Central memory CD8-positive, alpha-beta T cell (primary cell): ENCODE results near the gene ANGPTL4.
"Not testable (repeated sequence)": the region's sequence is repeated elsewhere in the genome, so short reads cannot be mapped to it uniquely, and the experiment has no call there.

Experiments
- ATAC-seq: fragments of 150-1000 bp; cut with Tn5 transposase; replicated peaks from 2 replicates; pipeline ENCODE4 v1.10.0; 2022; ENCODE audit warnings: mild to moderate bottlenecking, moderate FRiP score, moderate number of reproducible peaks; ENCODE audit not compliant: poor library complexity, severe bottlenecking; ENCODE audit errors: extremely low read depth
- DNase-seq, 2 donors: peaks; one replicate each; pipeline ENCODE4 v3.0.0; 2021; ENCODE audit warnings: low spot score in 2 of 2
- H3K27ac Mint-ChIP-seq: one replicate; pipeline ENCODE4 v1.8.0; 2022; ENCODE audit warnings: low read depth, mild to moderate bottlenecking, moderate library complexity, mixed read lengths
- H3K27me3 Mint-ChIP-seq: one replicate; pipeline ENCODE4 v1.8.0; 2022; ENCODE audit warnings: mixed read lengths
- H3K36me3 Mint-ChIP-seq: one replicate; pipeline ENCODE4 v1.8.0; 2022; ENCODE audit warnings: mild to moderate bottlenecking, moderate library complexity, mixed read lengths; ENCODE audit not compliant: insufficient read depth
- H3K4me1 Mint-ChIP-seq: one replicate; pipeline ENCODE4 v1.8.0; 2022; ENCODE audit warnings: mixed read lengths
- H3K4me3 Mint-ChIP-seq: one replicate; pipeline ENCODE4 v1.8.0; 2022; ENCODE audit warnings: mild to moderate bottlenecking, moderate library complexity, mixed read lengths
- H3K9me3 Mint-ChIP-seq: one replicate; pipeline ENCODE4 v1.8.0; 2022; ENCODE audit warnings: mixed read lengths

ANGPTL4 gene, protein sequence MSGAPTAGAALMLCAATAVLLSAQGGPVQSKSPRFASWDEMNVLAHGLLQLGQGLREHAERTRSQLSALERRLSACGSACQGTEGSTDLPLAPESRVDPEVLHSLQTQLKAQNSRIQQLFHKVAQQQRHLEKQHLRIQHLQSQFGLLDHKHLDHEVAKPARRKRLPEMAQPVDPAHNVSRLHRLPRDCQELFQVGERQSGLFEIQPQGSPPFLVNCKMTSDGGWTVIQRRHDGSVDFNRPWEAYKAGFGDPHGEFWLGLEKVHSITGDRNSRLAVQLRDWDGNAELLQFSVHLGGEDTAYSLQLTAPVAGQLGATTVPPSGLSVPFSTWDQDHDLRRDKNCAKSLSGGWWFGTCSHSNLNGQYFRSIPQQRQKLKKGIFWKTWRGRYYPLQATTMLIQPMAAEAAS

GRCh38 chr19:8363803-8364771 lies at the start of gene ANGPTL4:
TSS of gene ANGPTL4 (plus strand) at chr19:8364155. CDS start at chr19:8364322, 167 bp downstream.
- ATAC-seq = peak; percentile 57
- peaks cover 2% of the 10 kb centered on the region for H3K36me3 Mint-ChIP-seq
- DNase-seq = no peak
- peaks cover 69% of the 10 kb centered on the region for H3K27me3 Mint-ChIP-seq
- H3K4me3 Mint-ChIP-seq = peak within 1 kb of the TSS; percentile 72
- no peak within 1 kb of the TSS for H3K27ac Mint-ChIP-seq
- H3K9me3 Mint-ChIP-seq = no peaks in the 10 kb centered on the region
- H3K4me1 Mint-ChIP-seq = peaks cover 16% of the 10 kb centered on the region

DNA sequence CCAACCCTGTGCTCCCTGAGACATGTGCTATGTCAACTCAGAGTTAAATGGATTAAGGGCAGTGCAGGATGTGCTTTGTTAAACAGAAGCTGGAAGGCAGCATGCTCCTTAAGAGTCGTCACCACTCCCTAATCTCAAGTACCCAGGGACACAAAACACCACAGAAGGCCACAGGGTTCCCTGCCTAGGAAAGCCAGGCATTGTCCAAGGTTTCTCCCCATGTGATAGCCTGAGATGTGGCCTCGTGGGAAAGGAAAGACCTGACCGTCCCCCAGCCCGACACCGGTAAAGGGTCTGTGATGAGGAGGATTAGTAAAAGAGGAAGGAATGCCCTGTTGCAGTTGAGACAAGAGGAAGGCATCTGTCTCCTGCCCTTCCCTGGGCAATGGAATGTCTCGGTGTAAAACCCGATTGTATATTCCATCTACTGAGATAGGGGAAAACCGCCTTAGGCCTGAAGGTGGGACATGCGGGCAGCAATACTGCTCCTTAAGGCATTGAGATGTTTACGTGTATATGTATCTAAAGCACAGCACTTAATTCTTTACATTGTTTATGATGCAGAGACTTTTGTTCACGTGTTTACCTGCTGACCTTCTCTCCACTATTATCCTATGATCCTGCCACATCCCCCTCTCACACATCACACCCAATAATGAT lies 48.8 kb upstream of the ANGPTL4 start:
- H3K36me3 Mint-ChIP-seq = peaks cover 27% of the 10 kb centered on the region
- not testable (repeated sequence) for ATAC-seq, DNase-seq, H3K27me3 Mint-ChIP-seq, H3K4me3 Mint-ChIP-seq, H3K4me1 Mint-ChIP-seq, H3K9me3 Mint-ChIP-seq
- H3K27ac Mint-ChIP-seq = peak overlapping the region; percentile 61

DNA sequence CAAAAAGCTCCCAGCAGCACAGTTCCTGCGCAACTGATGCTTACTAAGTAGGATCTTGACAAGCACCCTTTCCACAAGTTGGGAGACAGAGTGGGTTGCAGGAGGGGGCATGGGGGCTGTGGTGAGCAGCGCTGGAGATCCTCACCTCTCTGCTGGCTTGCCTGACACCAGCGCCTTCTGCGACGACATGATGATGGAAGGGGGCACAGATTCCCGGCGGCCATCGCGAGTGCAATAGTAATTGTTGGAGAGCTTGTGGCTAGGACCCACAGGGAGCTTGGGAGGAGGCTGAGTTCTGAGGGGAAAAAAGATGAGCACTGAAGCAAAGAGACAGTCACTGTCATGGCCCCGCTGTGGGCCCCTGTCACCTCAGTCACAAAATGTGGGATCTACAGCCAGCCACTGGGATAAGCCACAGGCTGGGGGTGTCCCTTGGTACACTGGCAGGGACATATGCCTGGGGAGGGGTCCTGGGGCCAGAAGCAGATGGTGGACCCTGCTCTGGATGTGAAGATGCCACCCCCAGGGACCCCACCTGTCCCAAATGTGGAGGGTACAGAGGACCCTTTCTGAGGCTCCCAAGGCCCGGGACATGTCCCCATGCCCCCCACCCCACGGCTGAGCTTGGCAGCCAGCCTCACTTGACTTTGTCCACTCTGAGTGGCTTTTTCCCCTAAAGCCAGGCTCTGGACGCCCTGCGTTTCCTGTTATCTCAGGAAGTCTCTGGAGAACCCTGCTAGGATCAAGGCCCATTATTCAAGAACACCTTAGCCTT lies 47.4 kb upstream of the ANGPTL4 start:
- Mint-ChIP-seq H3K36me3 (peaks cover 36% of the 10 kb centered on the region), H3K4me1 (peaks cover 16% of the 10 kb centered on the region)

DNA sequence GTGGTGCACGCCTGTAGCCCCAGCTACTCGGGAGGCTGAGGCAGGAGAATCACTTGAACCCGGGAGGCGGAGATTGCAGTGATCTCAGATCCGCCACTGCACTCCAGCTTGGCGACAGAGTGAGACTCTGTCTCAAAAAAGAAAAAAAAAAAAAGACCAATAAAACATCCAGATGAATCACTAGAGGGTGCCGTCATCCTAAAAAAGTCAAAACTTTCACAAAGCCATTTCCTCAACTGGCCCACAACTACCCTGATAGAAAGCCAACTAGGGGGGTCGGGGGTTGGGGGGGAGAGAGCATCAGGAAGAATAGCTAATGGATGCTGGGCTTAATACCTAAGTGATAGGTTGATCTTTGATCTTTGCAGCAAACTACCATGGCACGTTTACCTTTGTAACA lies 45.1 kb upstream of the ANGPTL4 start:
- peaks cover 42% of the 10 kb centered on the region for H3K36me3 Mint-ChIP-seq
- H3K9me3 Mint-ChIP-seq, ATAC-seq, H3K4me3 Mint-ChIP-seq, DNase-seq, H3K27ac Mint-ChIP-seq, H3K27me3 Mint-ChIP-seq: not testable (repeated sequence)
- H3K4me1 Mint-ChIP-seq = peaks cover 37% of the 10 kb centered on the region

More for the DNA sequence above, 47.4 kb upstream of the ANGPTL4 start:
- DNase-seq = no peak
- Mint-ChIP-seq H3K4me3 (no peak overlapping the region), H3K27me3 (no peaks in the 10 kb centered on the region), H3K9me3 (no peaks in the 10 kb centered on the region), H3K27ac (no peak overlapping the region)
- no peak for ATAC-seq

- Mint-ChIP-seq H3K9me3 (no peaks in the 10 kb centered on the region), H3K27me3 (no peaks in the 10 kb centered on the region), H3K4me1 (peaks cover 37% of the 10 kb centered on the region), H3K36me3 (peaks cover 38% of the 10 kb centered on the region), H3K27ac (peak overlapping the region; percentile 100), H3K4me3 (peak overlapping the region; percentile 99)
- DNase-seq (no peak), ATAC-seq (no peak)
These were observed 44.0 kb upstream of the ANGPTL4 start for GRCh38 chr19:8319807-8320520.

DNA sequence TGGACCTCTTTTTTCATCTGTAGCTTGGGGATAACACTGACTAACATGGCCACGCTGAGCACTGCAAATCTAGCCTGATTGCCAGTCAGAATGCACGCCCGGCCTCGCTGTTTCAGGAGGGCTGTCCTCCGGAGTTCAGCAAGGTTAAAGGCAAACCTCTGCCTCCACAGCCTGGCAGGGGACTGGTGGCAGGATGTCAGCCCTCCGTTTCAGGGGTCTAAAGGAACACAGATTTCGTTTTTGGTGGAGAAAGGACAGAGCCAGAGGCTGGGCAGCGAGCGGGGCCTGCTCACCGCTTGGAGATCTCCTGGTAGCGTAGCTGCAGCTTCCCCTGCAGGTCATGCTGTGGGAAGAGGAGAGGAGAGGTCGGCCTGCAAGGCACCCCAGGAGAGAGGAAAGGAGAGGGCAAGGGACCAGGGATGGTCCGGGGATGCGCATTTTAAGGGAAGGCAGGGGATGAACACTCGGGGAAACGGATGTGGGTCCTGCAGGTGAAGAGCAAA lies 43.3 kb upstream of the ANGPTL4 start:
- no peaks in the 10 kb centered on the region for H3K27me3 Mint-ChIP-seq
- H3K4me1 Mint-ChIP-seq = peaks cover 37% of the 10 kb centered on the region
- no peaks in the 10 kb centered on the region for H3K9me3 Mint-ChIP-seq
- H3K4me3 Mint-ChIP-seq = peak overlapping the region; percentile 99
- DNase-seq (peak in 1 of 2 donors; percentile 19), ATAC-seq (peak; percentile 4)
- peaks cover 34% of the 10 kb centered on the region for H3K36me3 Mint-ChIP-seq
- H3K27ac Mint-ChIP-seq = peak overlapping the region; percentile 100

- H3K36me3 Mint-ChIP-seq = peaks cover 31% of the 10 kb centered on the region
- H3K27ac Mint-ChIP-seq = peak within 1 kb of the TSS; percentile 100
- peak within 1 kb of the TSS; percentile 99 for H3K4me3 Mint-ChIP-seq
- peak; percentile 95 for ATAC-seq
- peak; percentile 97 for DNase-seq
- peaks cover 37% of the 10 kb centered on the region for H3K4me1 Mint-ChIP-seq
- H3K9me3 Mint-ChIP-seq = no peaks in the 10 kb centered on the region
- no peaks in the 10 kb centered on the region for H3K27me3 Mint-ChIP-seq
These were observed 42.6 kb upstream of the ANGPTL4 start, which contains the start of the genes NDUFA7 and RPS28 for GRCh38 chr19:8321067-8321985. TSS of gene NDUFA7 (minus strand) at chr19:8321375. CDS start at chr19:8321358, 17 bp downstream. TSS of gene RPS28 (plus strand) at chr19:8321496. CDS start at chr19:8321531, 35 bp downstream.

- peak; percentile 18 for ATAC-seq
- Mint-ChIP-seq H3K4me3 (peak overlapping the region; percentile 99), H3K27ac (peak overlapping the region; percentile 100), H3K9me3 (no peaks in the 10 kb centered on the region), H3K36me3 (peaks cover 31% of the 10 kb centered on the region), H3K27me3 (no peaks in the 10 kb centered on the region), H3K4me1 (peaks cover 37% of the 10 kb centered on the region)
- DNase-seq = no peak
These were observed 41.8 kb upstream of the ANGPTL4 start for GRCh38 chr19:8321986-8322637.

DNA sequence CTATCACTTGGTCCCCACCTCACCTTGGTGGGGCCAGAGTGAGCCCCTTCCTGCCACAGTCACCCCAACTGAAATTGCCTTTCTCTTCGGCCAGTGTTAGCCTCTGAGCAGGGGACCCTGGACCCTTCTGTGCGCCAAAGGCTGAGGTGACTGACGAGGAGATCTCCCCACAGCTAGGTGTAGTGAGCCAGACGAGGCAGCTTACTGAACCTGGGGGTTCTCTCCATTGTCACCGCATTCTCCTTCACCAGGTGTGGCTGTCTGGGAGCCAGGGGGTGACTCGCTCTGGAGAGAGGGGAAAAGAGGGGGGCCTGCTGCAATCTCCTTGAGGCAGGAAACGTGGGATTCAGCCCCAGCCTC lies 41.3 kb upstream of the ANGPTL4 start:
- no peak overlapping the region for H3K27ac Mint-ChIP-seq
- peak overlapping the region; percentile 99 for H3K4me3 Mint-ChIP-seq
- H3K36me3 Mint-ChIP-seq = peaks cover 31% of the 10 kb centered on the region
- H3K9me3 Mint-ChIP-seq = no peaks in the 10 kb centered on the region
- no peak for ATAC-seq
- no peak for DNase-seq
- H3K4me1 Mint-ChIP-seq = peaks cover 37% of the 10 kb centered on the region
- H3K27me3 Mint-ChIP-seq = no peaks in the 10 kb centered on the region

GRCh38 chr19:8323781-8324185 lies 40.2 kb upstream of the ANGPTL4 start:
- ATAC-seq = no peak
- peak overlapping the region; percentile 11 for H3K4me3 Mint-ChIP-seq
- H3K27me3 Mint-ChIP-seq = no peaks in the 10 kb centered on the region
- H3K4me1 Mint-ChIP-seq = peaks cover 37% of the 10 kb centered on the region
- no peaks in the 10 kb centered on the region for H3K9me3 Mint-ChIP-seq
- no peak for DNase-seq
- H3K27ac Mint-ChIP-seq = no peak overlapping the region
- peaks cover 31% of the 10 kb centered on the region for H3K36me3 Mint-ChIP-seq
